GM21717 (cell line): ENCODE results near the gene PPP1R12B.
"Not testable (repeated sequence)": the region's sequence is repeated elsewhere in the genome, so short reads cannot be mapped to it uniquely, and the experiment has no call there.

ENCODE experiments used
- ATAC-seq: cut with Tn5 transposase; IDR thresholded peaks from one replicate; pipeline ENCODE4 v1.9.1; 2021; ENCODE audit warnings: mild to moderate bottlenecking, moderate library complexity; ENCODE audit not compliant: unreplicated experiment

Gene PPP1R12B

DNA sequence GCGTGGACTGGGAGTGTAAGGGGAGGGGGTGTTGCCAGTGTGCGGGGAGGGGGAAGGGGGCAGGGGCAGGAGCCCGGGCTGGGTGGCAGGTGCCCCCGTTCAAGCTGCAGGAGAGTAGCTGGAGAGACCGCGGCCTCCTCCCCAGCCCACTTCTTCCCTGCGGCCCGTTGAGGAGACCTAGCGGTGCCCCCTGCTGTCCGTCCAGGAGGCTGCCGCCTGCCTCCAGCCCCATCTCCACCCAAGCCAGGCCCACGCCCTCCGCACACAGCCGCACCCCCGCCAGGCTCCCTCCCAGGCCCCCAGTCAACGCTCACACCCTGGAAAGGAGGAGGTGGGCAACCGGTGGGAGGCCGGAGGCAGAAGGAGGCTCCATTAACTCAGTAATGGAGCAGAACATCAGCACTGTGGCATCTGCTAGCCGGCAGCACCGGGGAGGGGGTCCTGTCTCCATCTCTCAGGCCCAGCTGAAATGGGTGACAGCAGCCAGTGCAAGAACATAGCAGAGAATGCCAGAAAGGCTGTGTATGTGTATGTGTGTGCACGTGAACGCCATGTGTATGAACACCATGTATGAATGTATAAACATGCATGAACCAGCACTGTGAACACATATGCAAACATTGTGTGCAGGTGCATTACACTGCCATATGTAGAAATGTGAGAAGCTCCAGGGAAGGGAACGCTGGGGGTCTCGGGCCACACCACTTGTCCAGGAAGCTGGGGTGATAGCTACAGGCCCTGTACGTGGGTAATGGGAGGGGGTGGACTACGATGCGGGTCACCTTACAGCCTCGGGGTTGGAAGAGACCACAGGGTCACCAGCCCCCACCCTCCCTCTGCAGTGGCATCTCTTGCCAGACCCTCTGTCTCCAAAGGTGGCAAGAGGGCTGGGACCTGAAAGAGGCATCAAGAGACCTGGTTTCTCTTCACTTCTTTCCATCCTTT, 277.2 kb downstream of the PPP1R12B start:
- peak; percentile 57 for ATAC-seq

DNA sequence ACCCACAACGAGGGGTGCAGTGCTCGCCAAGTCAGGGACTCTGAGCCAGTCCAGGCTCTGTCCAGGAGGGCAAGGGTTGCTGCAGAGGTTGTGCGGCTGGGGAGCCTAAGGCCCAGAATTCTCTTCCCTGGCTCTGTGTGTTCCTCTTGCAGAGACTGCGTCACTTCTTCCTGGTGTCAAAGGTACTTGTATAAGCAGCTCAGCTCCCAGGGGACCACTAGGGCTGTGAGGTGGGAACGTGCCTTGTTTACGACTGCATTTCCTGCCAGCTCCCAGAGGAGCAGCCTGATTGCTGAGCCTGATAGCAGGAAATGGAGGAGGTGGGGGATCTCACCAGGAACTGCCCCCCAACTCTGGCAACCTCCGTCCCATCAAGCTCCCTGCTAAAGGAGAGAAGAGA, 278.5 kb downstream of the PPP1R12B start:
- ATAC-seq, result not testable (repeated sequence)

- no peak for ATAC-seq
Observed at GRCh38 chr1:202627841-202628565, 279.5 kb downstream of the PPP1R12B start.

GRCh38 chr1:202628646-202629215, 280.2 kb downstream of the PPP1R12B start:
- ATAC-seq, result no peak

GRCh38 chr1:202629257-202629811, 280.8 kb downstream of the PPP1R12B start:
- ATAC-seq, result peak; percentile 71

DNA sequence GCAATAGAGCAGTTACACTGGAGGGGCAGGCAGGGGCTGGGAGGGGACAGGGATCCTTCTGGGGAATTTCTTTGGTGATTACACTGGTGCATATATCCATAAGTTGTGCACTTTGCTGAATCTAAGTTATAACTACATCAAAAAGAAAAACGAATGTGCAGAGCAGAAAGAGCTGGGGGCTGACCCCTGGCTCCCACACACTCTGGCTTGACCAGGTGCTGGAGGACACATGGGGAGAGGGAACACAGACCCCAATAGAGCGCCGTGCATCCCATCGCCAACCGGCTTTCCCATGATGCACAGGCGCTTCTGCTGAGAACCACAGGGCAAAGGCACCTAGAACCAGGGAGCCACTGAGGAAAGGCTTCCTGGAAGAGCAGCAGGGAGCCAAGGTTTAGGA, 281.6 kb downstream of the PPP1R12B start:
- not testable (repeated sequence) for ATAC-seq

DNA sequence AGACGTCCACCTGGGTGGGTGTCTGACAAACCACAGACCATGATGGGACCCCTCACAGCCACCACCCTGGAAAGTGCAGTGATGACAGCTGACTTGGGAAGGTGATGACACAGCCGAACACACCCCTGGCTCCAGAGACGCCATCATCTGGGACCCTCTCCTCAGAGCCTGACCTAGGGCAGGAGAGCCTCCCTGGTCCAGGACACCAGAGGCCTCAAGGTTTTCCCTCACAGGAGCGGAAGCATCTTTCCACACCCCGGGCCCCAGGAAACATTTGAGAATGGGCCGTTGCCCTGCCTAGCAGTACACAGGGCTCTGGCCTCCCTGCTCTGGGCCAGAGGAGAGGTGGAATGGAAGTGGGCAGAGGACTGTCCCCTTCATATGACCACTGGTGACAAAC, 282.0 kb downstream of the PPP1R12B start:
- no peak for ATAC-seq

DNA sequence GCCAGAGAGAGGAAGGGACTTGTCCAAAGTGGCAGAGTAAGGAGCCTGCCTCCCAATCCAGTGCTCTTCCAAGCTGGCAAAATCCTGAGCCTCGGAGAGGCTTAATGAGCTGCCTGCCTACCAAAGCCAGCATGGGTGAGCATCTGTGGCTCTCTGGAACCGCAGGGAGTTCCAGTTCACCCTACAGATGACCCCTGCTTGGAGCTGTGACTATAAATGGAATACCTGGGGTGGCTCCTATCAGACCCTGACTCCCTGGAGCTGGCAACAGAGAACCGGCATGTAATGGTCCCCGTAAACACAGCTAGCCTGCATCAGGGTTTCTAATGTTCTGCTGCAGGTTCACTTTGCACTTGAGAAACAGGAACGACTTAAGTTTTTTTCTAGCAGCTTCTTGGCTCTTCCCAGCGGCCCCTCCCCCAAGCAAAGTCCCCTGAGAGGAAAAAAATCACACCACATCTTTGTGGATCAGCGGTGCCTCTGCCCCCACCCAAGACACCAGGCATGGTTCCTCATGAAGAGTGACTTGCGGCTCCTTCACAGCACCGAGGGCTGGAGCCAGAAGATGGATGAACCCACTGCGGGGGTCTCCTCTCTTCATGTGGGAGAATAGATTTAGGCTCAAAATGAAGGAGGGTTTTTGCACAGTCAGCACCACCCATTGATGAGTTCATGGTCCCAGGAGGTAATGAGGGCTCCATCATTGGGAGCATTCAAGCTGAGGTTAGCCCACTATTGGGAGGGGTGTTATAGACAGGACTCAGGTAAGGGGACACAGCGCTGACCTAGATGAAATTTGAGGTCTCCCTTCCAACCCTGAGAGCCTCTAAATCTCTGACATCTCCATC, 282.8 kb downstream of the PPP1R12B start:
- no peak for ATAC-seq

DNA sequence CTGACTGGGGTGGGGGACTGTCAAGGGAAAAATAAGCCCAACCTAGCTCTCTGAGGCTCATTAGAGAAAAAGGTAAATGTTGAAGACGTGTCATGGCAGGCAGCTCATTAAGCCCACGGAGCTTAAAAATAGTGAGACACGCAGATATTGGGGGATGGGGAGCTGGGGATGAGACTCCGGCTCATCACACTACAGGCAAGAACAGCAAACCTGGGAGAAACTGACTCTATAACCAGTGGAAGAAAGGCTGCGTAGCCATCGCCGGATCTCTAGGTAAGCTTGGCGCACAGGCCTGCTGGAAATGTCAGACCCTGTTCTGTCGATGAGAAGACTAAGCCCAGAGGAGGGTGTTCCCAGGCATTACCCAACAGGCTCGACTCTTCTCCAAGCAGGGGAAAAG, 283.7 kb downstream of the PPP1R12B start:
- no peak for ATAC-seq

DNA sequence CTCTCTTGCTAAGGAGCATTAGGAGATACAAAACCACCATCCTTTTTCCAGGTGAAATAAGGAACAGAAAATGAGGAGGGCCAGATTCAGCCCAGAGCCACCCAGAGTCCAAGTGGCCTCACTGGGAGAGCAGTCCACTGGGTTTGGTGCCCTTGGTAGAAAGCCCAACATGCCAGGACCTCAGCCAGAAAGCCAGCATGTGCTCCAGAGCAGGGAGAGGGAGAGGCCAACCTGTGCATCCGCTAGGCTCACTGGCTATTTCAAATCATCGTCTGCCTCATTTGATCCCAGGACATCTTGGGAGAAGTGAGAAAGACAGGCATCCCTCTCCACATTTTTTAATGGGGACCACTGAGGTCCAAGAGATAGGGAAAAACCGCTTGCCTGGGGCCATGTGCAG, 287.7 kb downstream of the PPP1R12B start:
- not testable (repeated sequence) for ATAC-seq

GRCh38 chr1:202637321-202638018, 289.0 kb downstream of the PPP1R12B start:
- ATAC-seq, result not testable (repeated sequence)

GRCh38 chr1:202638019-202638700, 289.7 kb downstream of the PPP1R12B start:
- ATAC-seq, result no peak

GRCh38 chr1:202638701-202639305, 290.3 kb downstream of the PPP1R12B start:
- not testable (repeated sequence) for ATAC-seq

DNA sequence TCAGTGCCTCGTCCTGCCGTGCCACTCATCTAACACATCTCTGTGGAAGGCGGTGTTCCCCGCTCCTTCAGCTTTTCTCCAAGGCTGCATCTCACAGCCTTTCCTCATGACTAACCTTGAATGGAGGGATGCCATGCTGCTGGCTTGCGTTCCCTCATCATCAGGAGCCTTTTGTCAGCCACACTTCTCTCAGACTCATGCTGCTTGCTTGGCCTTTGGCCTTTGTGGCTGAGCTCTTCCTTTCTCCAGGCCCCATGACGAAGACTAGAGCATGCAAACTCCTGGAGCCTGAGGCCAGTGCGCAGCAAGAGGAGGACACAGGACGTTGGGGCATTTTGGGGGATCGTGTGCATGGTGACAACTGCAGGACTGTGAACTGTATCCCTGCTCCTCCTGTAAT, 291.0 kb downstream of the PPP1R12B start:
- ATAC-seq, result no peak

DNA sequence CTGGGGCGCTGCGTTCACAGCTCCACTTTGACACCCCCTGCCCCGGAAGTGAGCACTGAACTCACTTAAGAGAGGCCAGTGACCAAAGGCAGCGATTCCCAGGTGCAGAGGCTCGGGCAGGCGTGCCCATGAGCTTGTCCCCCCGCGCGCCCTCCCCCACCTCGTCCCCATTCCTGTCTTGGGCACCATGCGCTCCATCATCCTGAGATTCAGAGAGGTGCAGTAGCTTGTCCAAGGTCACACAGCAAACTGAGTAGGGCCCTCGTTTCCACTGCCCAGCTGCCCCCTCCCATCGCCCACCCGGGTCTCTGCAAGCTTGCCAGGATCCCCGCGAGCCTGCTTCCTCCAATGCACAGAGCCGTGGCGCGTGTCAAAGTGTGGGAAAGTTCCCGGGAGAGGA, 293.7 kb downstream of the PPP1R12B start:
- no peak for ATAC-seq
